SK-N-SH (cell line): Measurements from ENCODE around the gene USP8. TPM values are rescaled to one million over a fixed set of nuclear protein-coding genes. Genes with fewer than 3 reads are reported as not detected.
"Not testable (repeated sequence)": the region's sequence is repeated elsewhere in the genome, so short reads cannot be mapped to it uniquely, and the experiment has no call there.

Experiments
- CTCF ChIA-PET: fragments of 300-600, 350-600 bp; formaldehyde crosslinking; extraction: SDS; loops from one replicate; lab custom pipeline; 2021; lab: Yijun Ruan, JAX
- POLR2A ChIA-PET: fragments of 350-600 bp; sonication (Branson Sonifier 250); formaldehyde crosslinking; extraction: SDS; loops from one replicate; lab custom pipeline; 2020; ENCODE audit warnings: antibody characterized with exemption, inconsistent platforms; lab: Yijun Ruan, JAX
- DNase-seq: peaks from one replicate; pipeline ENCODE4 v3.0.0; 2012
- H2AFZ ChIP-seq: fragments of 200-600 bp; sonication (generic); 2 replicates; pipeline ENCODE4 v1.8.1; 2016; ENCODE audit warnings: antibody characterized with exemption, mild to moderate bottlenecking, low read depth
- H3F3A ChIP-seq: fragments of 200-600 bp; sonication (generic); replicated peaks from 2 replicates; pipeline ENCODE3; 2016; ENCODE audit warnings: antibody characterized with exemption, mild to moderate bottlenecking; ENCODE audit not compliant: insufficient read depth
- H3K27ac ChIP-seq, 2 experiments: fragments of 200-500 bp in 1 of 2; fragments of 200-600 bp in 1 of 2; sonication (Bioruptor generic) in 1 of 2; sonication (generic), shearing (Covaris generic) in 1 of 2; 2 replicates each; pipeline versions ENCODE4 v1.5.1 to v1.6.1; 2014 to 2016; ENCODE audit warnings: low read depth in 2 of 2, inconsistent platforms in 1 of 2, low read length in 1 of 2, mild to moderate bottlenecking in 1 of 2, mixed read lengths in 1 of 2
- H3K27me3 ChIP-seq: fragments of 200-600 bp; sonication (generic), shearing (Covaris generic); 2 replicates; pipeline ENCODE4 v1.6.1; 2016; ENCODE audit warnings: mixed run types; ENCODE audit not compliant: insufficient read depth
- H3K36me3 ChIP-seq, 2 experiments: fragments of 200-500 bp in 1 of 2; fragments of 200-600 bp in 1 of 2; sonication (Bioruptor generic) in 1 of 2; sonication (generic) in 1 of 2; replicated peaks in 1 of 2; 2 replicates each; pipeline versions ENCODE3 to v1.5.1; 2014 to 2016; ENCODE audit warnings: low read length in 1 of 2, mild to moderate bottlenecking in 1 of 2; ENCODE audit not compliant: insufficient read depth in 2 of 2, control insufficient read depth in 1 of 2
- H3K4me1 ChIP-seq, 2 experiments: fragments of 200-500 bp in 1 of 2; fragments of 200-600 bp in 1 of 2; sonication (Bioruptor generic) in 1 of 2; sonication (generic), shearing (Covaris generic) in 1 of 2; 2 replicates each; pipeline versions ENCODE4 v1.5.1 to v1.6.1; 2014 to 2016; ENCODE audit warnings: low read depth in 1 of 2, low read length in 1 of 2, mixed run types in 1 of 2; ENCODE audit not compliant: insufficient read depth in 2 of 2, control insufficient read depth in 1 of 2
- H3K4me2 ChIP-seq: fragments of 200-600 bp; sonication (generic), shearing (Covaris generic); 2 replicates; pipeline ENCODE4 v1.6.1; 2017; ENCODE audit warnings: mixed run types
- H3K4me3 ChIP-seq, 2 experiments: fragments of 200-500 bp in 1 of 2; fragments of 200-600 bp in 1 of 2; sonication (Bioruptor generic) in 1 of 2; sonication (generic), shearing (Covaris generic) in 1 of 2; 2 replicates each; pipeline versions ENCODE4 v1.5.1 to v1.8.1; 2014 to 2016; ENCODE audit warnings: low read depth in 2 of 2, inconsistent platforms in 1 of 2, low read length in 1 of 2, mild to moderate bottlenecking in 1 of 2, mixed read lengths in 1 of 2, moderate library complexity in 1 of 2
- H3K79me2 ChIP-seq: fragments of 200-600 bp; sonication (generic); 2 replicates; pipeline ENCODE4 v1.8.1; 2017; ENCODE audit warnings: mild to moderate bottlenecking; ENCODE audit not compliant: insufficient read depth
- H3K9ac ChIP-seq: fragments of 200-600 bp; sonication (generic); 2 replicates; pipeline ENCODE4 v1.6.1; 2017; ENCODE audit warnings: mixed run types
- H3K9me2 ChIP-seq: fragments of 200-600 bp; sonication (generic); 2 replicates; pipeline ENCODE4 v1.6.1; 2017; ENCODE audit warnings: mixed run types
- H3K9me3 ChIP-seq: fragments of 200-600 bp; sonication (generic); 2 replicates; pipeline ENCODE4 v1.6.1; 2017; ENCODE audit warnings: mixed run types, mild to moderate bottlenecking, moderate library complexity
- H4K20me1 ChIP-seq: fragments of 200-600 bp; sonication (generic); 2 replicates; pipeline ENCODE4 v1.6.1; 2017; ENCODE audit warnings: mild to moderate bottlenecking, mixed run types; ENCODE audit not compliant: insufficient read depth
- CHD2 ChIP-seq: fragments of 150-350 bp; IDR thresholded peaks from 2 replicates; pipeline ENCODE4 v1.6.1; 2018; ENCODE audit warnings: low read length; ENCODE audit not compliant: partially characterized antibody
- ELF1 ChIP-seq: IDR thresholded peaks from 2 replicates; pipeline ENCODE4 v1.4.0; 2012
- EP300 ChIP-seq, 2 experiments: IDR thresholded peaks; 2 replicates each; pipeline versions ENCODE4 v1.4.0 to v1.6.1; 2012; ENCODE audit warnings: borderline replicate concordance in 1 of 2, low read depth in 1 of 2, low read length in 1 of 2
- FOXJ3 ChIP-seq: sonication (generic); formaldehyde crosslinking; IDR thresholded peaks from 2 replicates; pipeline ENCODE4 v1.5.1; 2020; ENCODE audit warnings: mild to moderate bottlenecking, missing genetic modification reagents
- JUND ChIP-seq: IDR thresholded peaks from 2 replicates; pipeline ENCODE4 v1.4.0; 2012
- NRF1 ChIP-seq: IDR thresholded peaks from 2 replicates; pipeline ENCODE4 v1.6.1; 2012; ENCODE audit warnings: low read depth, mild to moderate bottlenecking, low read length
- POLR2AphosphoS5 ChIP-seq: IDR thresholded peaks from 2 replicates; pipeline ENCODE4 v1.6.1; 2012; ENCODE audit warnings: low read depth, low read length
- REST ChIP-seq: IDR thresholded peaks from 2 replicates; pipeline ENCODE4 v1.6.1; 2012; ENCODE audit warnings: mild to moderate bottlenecking, low read depth, low read length, moderate library complexity
- TAF1 ChIP-seq: IDR thresholded peaks from 2 replicates; pipeline ENCODE4 v1.6.1; 2012; ENCODE audit warnings: low read depth, mild to moderate bottlenecking, low read length, moderate library complexity, borderline replicate concordance
- whole genome bisulfite sequencing: methylation state at CpG from one replicate; pipeline ENCODE4 v1.1.6; 2017; ENCODE audit warnings: low lambda C conversion rate; 5-methylcytosine and 5-hydroxymethylcytosine counted together
- polyA plus RNA-seq, 3 experiments: library from polyadenylated mRNA; depleted of rRNA; stranded (reverse); fragments of >200 nt; gene quantifications; 2 replicates each; pipeline ENCODE4 v1.2.3, GENCODE V29; 2012
- TF ChIP-seq, protein P1 (sequence below): fragments of 150-350 bp; IDR thresholded peaks from 2 replicates; pipeline ENCODE4 v1.6.1; 2016; ENCODE audit warnings: mild to moderate bottlenecking, low read depth, low read length
- TF ChIP-seq, protein P2 (sequence below): IDR thresholded peaks from 2 replicates; pipeline ENCODE4 v1.4.0; 2012; ENCODE audit warnings: low read depth
- TF ChIP-seq, protein P3 (sequence below): fragments of 200-600 bp; sonication (generic); IDR thresholded peaks from 2 replicates; pipeline ENCODE4 v1.6.1; 2017; ENCODE audit warnings: antibody characterized with exemption, mild to moderate bottlenecking, moderate library complexity

The USP8 gene
- polyA plus RNA-seq, 1 of the 3 experiments (the other 2 are of a cell fraction), result 23.4 TPM

- TF ChIP-seq REST, result no peak
- TF ChIP-seq, all 33 proteins: peak for 0
Observed at GRCh38 chr15:50493625-50494024, 69.4 kb downstream of the USP8 start (continued).

DNA sequence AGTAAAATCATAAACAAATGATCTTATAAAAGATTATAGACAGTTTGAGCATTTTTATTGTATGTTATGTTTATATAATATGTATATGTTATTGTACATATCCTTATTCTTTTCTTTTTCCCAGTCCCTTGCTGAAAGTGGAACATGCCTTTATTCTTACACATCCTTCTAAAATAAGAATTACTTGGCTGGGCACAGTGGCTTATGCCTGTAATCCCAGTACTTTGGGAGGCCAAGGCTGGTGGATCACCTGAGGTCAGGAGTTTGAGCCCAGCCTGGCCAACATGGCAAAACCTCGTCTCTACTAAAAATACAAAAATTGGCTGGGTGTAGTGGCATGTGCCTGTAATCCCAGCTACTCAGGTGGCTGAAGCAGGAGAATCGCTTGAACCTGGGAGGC lies 70.3 kb downstream of the USP8 start:
- H3K9me3 ChIP-seq, H3F3A ChIP-seq, H3K27me3 ChIP-seq, H4K20me1 ChIP-seq, H2AFZ ChIP-seq, H3K4me1 ChIP-seq, H3K9me2 ChIP-seq, H3K9ac ChIP-seq, POLR2A ChIA-PET, CTCF ChIA-PET, H3K4me2 ChIP-seq, H3K27ac ChIP-seq, H3K79me2 ChIP-seq, DNase-seq, H3K4me3 ChIP-seq: not testable (repeated sequence)
- WGBS, result 93% methylated on average over 2 of the region's 2 CpGs
- H3K36me3 ChIP-seq, result peaks cover 91 to 92% of the 10 kb centered on the region in 2 experiments

DNA sequence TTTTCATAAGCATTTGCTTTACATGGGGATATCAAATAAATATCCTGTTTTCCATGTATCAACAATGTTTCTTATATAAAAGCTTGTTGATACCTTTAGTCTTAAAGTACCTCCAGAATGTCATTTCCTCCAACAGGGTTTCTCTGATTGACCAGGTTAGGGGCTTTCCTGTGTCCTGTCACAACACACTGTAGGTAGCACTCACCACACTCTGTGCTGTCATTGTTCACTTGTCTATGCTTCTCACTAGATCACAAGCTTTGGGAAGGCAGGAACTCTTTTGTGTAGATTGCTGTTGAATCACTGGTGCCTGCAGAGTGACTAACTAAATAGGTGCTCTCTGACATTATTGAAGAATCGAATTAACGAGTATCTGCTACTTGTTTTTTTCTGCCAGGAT lies 72.5 kb downstream of the USP8 start:
- Histone ChIP-seq H3F3A (peaks cover 3% of the 10 kb centered on the region), H3K79me2 (no peaks in the 10 kb centered on the region), H2AFZ (no peak overlapping the region), H3K4me2 (no peak overlapping the region), H3K4me3 (no peak overlapping the region)
- DNase-seq, result no peak
- CTCF ChIA-PET, result no interaction called here
- TF ChIP-seq, protein P1, sequence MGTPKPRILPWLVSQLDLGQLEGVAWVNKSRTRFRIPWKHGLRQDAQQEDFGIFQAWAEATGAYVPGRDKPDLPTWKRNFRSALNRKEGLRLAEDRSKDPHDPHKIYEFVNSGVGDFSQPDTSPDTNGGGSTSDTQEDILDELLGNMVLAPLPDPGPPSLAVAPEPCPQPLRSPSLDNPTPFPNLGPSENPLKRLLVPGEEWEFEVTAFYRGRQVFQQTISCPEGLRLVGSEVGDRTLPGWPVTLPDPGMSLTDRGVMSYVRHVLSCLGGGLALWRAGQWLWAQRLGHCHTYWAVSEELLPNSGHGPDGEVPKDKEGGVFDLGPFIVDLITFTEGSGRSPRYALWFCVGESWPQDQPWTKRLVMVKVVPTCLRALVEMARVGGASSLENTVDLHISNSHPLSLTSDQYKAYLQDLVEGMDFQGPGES, result no peak
- no peak for TF ChIP-seq EP300 (IDR thresholded peaks at IDR 0.05; ENCODE audit: borderline replicate concordance in 1 of 2, low read depth in 1 of 2, low read length in 1 of 2)
- no peak for TF ChIP-seq CHD2
- no peak for TF ChIP-seq TAF1
- no peak for TF ChIP-seq JUND
- TF ChIP-seq POLR2AphosphoS5, result no peak
- no peak for TF ChIP-seq NRF1
- TF ChIP-seq, protein P2, sequence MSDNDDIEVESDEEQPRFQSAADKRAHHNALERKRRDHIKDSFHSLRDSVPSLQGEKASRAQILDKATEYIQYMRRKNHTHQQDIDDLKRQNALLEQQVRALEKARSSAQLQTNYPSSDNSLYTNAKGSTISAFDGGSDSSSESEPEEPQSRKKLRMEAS, result no peak
- TF ChIP-seq, protein P3, sequence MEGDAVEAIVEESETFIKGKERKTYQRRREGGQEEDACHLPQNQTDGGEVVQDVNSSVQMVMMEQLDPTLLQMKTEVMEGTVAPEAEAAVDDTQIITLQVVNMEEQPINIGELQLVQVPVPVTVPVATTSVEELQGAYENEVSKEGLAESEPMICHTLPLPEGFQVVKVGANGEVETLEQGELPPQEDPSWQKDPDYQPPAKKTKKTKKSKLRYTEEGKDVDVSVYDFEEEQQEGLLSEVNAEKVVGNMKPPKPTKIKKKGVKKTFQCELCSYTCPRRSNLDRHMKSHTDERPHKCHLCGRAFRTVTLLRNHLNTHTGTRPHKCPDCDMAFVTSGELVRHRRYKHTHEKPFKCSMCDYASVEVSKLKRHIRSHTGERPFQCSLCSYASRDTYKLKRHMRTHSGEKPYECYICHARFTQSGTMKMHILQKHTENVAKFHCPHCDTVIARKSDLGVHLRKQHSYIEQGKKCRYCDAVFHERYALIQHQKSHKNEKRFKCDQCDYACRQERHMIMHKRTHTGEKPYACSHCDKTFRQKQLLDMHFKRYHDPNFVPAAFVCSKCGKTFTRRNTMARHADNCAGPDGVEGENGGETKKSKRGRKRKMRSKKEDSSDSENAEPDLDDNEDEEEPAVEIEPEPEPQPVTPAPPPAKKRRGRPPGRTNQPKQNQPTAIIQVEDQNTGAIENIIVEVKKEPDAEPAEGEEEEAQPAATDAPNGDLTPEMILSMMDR, result no peak
- TF ChIP-seq FOXJ3 (CRISPR knock-in tag), result no peak
- no peak for TF ChIP-seq ELF1
- TF ChIP-seq, all 33 proteins: peak for 0
- Histone ChIP-seq H3K36me3 (peaks cover 84 to 91% of the 10 kb centered on the region in 2 experiments), H3K9me2 (no peaks in the 10 kb centered on the region), H3K27me3 (no peaks in the 10 kb centered on the region), H4K20me1 (no peaks in the 10 kb centered on the region), H3K9ac (no peak overlapping the region), H3K27ac (no peak overlapping the region; a peak in 1 of 4 replicates), H3K4me1 (no peaks in the 10 kb centered on the region), H3K9me3 (no peaks in the 10 kb centered on the region)
- POLR2A ChIA-PET, result no interaction called here
- 98% methylated on average over 2 of the region's 2 CpGs for WGBS
